ENCODE results near the gene CD300LG.
A peak's percentile ranks its signal among the peaks of the same experiment; 100 is the strongest.
"Not testable (repeated sequence)": the region's sequence is repeated elsewhere in the genome, so short reads cannot be mapped to it uniquely, and the experiment has no call there.

CD300LG gene, protein sequence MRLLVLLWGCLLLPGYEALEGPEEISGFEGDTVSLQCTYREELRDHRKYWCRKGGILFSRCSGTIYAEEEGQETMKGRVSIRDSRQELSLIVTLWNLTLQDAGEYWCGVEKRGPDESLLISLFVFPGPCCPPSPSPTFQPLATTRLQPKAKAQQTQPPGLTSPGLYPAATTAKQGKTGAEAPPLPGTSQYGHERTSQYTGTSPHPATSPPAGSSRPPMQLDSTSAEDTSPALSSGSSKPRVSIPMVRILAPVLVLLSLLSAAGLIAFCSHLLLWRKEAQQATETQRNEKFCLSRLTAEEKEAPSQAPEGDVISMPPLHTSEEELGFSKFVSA
- total RNA-seq, result 0 to 2.4 (median 0) reads per million in 17 experiments

DNA sequence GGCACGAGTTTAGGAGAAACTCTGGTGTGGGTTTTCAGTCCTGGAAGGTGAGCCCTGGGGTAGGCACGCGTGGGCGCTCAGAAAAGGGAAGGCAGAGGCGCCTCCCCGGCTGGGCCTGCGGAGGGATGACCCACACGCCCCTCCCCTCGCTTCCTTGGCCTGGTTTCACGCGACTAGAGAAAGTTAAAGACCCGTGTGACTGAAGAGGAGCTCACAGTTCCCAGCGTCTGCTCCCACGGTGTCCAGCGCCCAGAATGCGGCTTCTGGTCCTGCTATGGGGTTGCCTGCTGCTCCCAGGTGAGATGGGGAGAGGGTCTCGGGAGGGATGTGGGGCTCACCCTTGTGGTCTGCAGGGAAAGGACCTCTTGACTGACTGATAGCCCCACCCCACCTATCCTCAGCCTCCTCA lies at the start of gene CD300LG:
Gene CD300LG, plus strand, starts transcription at position 214 of the 409 bp plus-strand sequence. Its CDS starts 41 bp downstream, at position 255.
- DNase-seq, result peak; percentile 63 to 86 (median 77)

DNA sequence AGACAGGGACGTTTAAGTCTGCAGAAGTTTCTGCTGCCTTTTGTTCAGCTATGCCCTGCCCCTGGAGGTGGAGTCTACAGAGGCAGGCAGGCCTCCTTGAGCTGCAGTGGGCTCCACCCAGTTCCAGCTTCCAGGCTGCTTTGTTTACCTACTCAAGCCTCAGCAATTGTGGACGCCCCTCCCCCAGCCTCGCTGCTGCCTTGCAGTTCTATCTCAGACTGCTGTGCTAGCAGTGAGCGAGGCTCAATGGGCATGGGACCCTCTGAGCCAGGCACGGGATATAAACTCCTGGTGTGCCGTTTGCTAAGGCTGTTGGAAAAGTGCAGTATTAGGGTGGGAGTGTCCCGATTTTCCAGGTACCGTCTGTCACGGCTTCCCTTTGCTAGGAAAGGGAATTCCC lies 49.0 kb upstream of the CD300LG start:
- not testable (repeated sequence) for DNase-seq

- DNase-seq, result no peak
Measured at GRCh38 chr17:43799047-43799446, 47.9 kb upstream of the CD300LG start.

DNA sequence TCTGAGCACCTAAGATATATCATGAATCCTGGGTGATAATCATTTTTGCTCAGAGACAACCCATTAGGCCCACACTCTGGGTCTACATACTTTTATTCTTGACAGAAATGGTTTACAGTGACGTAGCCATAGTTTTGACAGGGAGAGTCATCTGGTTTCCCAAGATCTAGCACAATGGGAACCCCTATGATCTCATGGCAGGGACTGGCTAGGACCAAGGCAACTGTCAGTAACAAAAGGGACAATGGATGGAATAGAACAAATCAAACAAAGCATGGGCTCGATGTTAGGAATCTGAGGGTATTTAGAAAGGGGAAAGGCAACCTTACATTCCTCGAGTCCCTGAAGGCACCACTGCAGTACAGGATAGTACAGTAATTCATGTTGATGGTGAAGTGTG lies 46.2 kb upstream of the CD300LG start:
- no peak for DNase-seq

DNA sequence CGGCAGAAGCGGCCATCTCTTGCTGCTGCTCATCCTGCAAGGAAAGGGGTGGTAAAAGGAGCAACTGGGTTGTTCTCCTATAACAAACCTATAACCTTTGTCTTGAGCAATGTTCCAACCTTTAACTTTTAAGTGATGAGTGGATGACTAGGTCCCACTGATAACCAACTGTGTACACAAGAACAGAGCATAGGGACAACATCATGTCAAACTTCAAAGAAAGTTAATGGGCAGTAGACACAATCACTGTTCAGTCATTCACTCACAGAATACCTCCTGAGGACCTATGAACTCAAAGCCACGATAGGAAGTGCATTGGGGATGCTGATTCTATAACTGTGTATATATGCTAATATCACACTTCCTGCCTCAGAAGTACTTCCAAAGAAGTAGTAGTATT lies 45.1 kb upstream of the CD300LG start:
- no peak for DNase-seq

GRCh38 chr17:43803758-43804157 lies 43.2 kb upstream of the CD300LG start:
- DNase-seq, result no peak

- no peak for DNase-seq
Measured at GRCh38 chr17:43805117-43805516, 41.9 kb upstream of the CD300LG start.

- DNase-seq, result peak; percentile 22 to 65 (median 58)
Measured at GRCh38 chr17:43808076-43808475, 38.9 kb upstream of the CD300LG start.

- DNase-seq, result no peak
Measured at GRCh38 chr17:43809121-43809520, 37.9 kb upstream of the CD300LG start.

- DNase-seq, result no peak
Measured at GRCh38 chr17:43810226-43810715, 36.7 kb upstream of the CD300LG start.

DNA sequence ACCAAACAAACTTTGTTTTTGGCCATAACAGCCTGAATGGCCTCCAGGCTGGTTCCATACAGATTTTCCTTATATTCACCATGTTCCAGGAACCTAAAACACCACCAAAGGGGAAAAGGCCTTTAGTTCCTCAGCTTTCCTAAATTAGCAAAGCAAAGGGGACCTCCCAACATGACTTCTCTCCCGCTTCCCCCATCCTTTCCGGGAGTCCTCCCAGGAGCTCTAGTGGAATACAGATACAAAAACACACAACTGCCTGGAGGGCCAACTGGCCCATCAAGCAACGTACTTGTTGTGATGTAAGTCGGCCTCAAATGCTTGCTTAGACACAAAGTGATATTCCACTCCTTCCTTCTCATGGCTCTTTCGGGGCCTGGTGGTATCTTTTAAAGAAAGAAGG lies 36.2 kb upstream of the CD300LG start:
- no peak for DNase-seq

DNA sequence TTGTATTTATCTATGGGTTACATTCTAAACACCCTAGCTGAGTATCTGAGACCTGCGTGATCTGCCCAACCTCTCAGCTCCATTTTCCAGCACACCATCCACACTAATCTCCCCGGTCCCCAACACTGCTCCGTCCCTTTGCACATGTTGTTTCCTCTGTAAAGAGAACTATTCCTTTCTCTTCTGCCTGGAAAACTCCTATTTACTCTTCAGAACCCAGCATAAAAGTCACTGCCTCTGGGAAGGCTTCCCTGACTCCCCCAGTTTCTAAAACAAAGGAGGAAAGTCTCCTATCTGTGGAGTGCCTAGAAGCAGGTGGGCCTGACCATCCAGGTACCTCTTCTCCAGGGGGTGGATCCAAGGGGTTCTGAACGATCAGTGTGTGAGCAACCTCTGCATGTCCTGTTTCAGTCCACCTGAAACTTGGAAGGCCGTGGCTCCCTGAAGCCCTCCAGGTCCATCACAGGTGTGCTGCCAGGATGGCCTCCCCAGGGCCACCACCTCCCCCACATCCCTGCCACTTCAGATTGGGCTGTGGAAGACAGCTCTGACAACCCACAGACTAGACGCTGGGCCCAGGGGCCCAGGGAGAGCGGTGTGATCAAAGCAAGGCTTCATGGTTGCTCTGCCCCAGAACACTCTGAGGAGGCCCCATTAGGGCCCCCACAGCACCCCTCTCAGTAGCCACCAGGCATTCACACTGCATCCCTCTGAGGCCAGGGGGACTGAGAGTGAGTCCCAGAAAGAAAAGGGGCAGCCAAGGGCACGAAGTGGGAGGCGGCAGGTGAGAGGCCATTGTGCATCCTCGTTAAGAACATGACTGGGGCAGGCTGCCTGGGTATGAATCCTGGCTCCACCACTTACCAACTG lies 34.3 kb upstream of the CD300LG start:
- DNase-seq, result no peak

GRCh38 chr17:43813386-43813785 lies 33.6 kb upstream of the CD300LG start:
- DNase-seq, result no peak

DNA sequence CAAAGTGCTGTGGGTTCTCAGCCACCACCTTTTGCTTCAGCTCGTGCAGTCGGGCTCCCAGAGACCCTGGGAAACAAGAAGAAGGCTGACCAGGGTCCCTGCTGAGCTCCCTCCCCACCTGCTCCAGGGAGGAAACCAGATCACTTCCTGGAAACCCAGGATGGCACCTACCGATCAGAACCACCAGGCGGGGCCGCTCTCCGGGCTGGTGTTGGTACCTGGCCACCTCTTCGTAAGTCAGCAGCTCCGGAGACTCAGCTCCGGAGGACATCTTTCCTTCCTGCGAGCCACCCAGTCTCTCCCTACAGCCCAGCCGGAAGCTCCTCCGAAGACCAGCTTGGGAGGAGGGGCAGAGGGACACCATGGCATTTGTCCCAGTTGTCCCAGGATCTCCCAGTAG lies 33.0 kb upstream of the CD300LG start:
- DNase-seq, result no peak

- peak in 3 of 4 experiments; percentile 20 to 71 (median 55) for DNase-seq
Measured at GRCh38 chr17:43814714-43815113, 32.3 kb upstream of the CD300LG start.

DNA sequence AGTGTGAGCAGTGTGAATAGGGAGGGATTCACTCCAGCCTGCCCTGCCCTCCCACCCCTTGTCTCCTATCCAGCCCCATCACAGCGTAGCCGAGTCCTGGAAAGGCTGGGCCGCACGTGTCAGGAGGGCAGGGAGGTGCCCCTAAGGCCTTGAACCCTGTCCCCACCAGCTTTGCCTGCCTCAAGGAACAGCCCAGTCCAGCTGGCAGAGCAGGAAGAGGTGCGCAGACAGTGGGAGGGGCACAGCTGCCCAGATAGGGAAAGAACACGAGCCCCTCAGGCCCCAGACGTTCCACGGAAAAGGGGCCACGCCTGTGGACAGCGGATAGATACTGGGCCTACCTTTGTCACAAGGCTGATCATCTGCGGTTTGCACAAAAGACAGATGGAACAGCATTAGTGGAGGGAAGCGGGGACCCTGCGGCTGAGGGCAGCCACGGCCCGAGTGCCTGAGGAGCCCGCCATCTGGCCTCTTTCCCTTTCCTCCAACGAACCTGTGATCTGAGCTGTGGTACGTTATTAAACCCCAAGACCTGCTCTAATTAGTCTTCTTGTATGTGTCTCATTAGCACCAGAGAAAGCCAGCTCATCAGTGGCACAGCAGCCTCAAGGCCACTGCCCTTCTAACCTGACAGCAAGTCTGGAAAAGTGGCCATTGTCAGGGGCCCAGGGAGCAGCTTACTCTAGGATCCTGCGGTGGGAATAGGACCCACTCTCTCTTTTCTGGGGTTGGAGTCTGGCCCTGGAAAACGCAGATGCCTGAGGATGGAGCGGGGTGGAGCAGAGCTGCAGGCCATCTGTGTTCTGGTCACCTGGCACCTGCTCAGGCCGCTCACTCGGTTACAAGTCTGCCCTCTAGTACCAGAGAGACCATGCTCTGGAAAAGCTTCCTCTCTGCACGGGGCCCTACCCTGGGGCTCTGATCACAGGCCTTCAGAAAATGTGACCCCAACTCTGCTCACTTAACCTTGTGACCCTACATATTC lies 30.3 kb upstream of the CD300LG start:
- DNase-seq, result no peak

DNA sequence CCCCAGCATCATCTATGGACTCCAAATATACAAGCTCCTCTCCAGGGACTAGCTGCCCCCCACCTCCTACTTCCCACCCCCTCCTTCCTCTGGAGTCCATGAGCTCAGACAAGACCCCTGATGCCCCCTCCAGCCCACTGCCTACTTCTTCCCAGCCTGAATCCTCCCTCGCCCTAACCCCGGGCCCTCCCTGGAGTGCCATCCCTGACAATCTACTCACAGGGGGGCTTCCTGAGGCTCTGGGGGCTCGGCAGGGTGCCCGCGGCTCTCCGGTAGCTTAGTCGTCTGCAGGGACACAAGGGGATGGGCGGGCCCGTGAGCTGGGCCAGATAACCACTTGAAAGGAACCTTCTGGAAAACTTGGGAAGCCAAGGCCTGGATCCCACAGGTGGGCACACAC lies 29.1 kb upstream of the CD300LG start:
- no peak for DNase-seq

GRCh38 chr17:43818966-43819365 lies 28.0 kb upstream of the CD300LG start:
- no peak for DNase-seq

DNA sequence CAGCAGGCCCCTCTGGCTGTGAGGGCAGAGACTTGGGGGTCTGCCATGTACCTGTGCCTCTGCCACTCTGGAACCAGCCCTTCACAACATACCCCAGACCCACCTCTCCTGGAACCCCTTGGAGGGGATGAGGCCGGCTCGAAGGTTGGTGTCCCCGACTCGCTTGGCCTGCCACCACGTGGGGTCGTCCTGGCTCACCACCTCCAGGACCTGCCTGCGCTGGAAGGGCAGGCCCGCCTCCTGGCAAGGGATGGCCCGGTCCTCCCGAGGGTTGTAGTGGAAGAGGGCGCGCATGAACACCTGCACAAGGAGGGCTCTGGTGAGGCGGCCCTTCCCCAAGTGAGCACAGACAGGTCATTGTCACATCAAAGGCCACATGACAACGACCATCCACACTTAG lies 26.2 kb upstream of the CD300LG start:
- no peak for DNase-seq

GRCh38 chr17:43822570-43823190 lies 24.3 kb upstream of the CD300LG start:
- DNase-seq, result no peak

GRCh38 chr17:43823350-43824084 lies 23.5 kb upstream of the CD300LG start:
- no peak for DNase-seq
